HepG2 (cell line): ENCODE results near the gene ANGPTL7. TPM values are rescaled to one million over a fixed set of nuclear protein-coding genes. Genes with fewer than 3 reads are reported as not detected.

Experiments used
- ATAC-seq: fragments of 200-7000 bp; cut with Tn5 transposase; 3 replicates; pipeline ENCODE4 v1.9.1; 2020; ENCODE audit warnings: mild to moderate bottlenecking, moderate library complexity
- Bru-seq: library from RNA; stranded (reverse); fragments of 400-500 nt; gene quantifications from one replicate; lab custom pipeline; 2021; lab: Mats Ljungman, UMichigan
- BruChase-seq, 2 experiments: library from RNA; stranded (reverse); fragments of 400-500 nt; gene quantifications; one replicate each; lab custom pipeline; 2021; lab: Mats Ljungman, UMichigan
- BruUV-seq: library from RNA; stranded (reverse); fragments of 400-500 nt; replicated peaks from 2 replicates; lab custom pipeline; 2021; lab: Mats Ljungman, UMichigan
- CTCF ChIA-PET: fragments of 300-600 bp; formaldehyde crosslinking; extraction: SDS; loops from one replicate; lab custom pipeline; 2021; ENCODE audit warnings: low total read pairs, inconsistent platforms, low intra/inter-chr PET ratio; lab: Yijun Ruan, JAX
- POLR2A ChIA-PET: fragments of 350-600 bp; sonication (Branson Sonifier 250); formaldehyde crosslinking; loops from one replicate; lab custom pipeline; 2020; ENCODE audit warnings: antibody characterized with exemption, inconsistent platforms; lab: Yijun Ruan, JAX
- DNase-seq: peaks from one replicate; pipeline ENCODE4 v3.0.0-alpha.2; 2015; ENCODE audit warnings: low spot score
- FAIRE-seq: peaks from 3 replicates; lab custom pipeline; 2011; peaks lifted over from hg19 to GRCh38; lab: Jason Lieb, UNC
- H2AFZ ChIP-seq: one replicate; pipeline ENCODE4 v1.6.1; 2011; ENCODE audit warnings: low read length, inconsistent platforms
- H3K27ac ChIP-seq: fragments of 300-600 bp; 3 replicates; pipeline ENCODE4 v1.8.0; 2011; ENCODE audit warnings: mixed run types, mild to moderate bottlenecking, mixed read lengths, low read length, inconsistent platforms; ENCODE audit not compliant: insufficient read depth; ENCODE audit errors: extremely low read length
- H3K27me3 ChIP-seq, 2 experiments: fragments of 200-600 bp in 1 of 2; 2 replicates in 1 of 2; 3 replicates in 1 of 2; pipeline versions ENCODE4 v1.6.0 to v1.8.0; 2011; ENCODE audit warnings: low read length in 2 of 2, mild to moderate bottlenecking in 2 of 2, moderate library complexity in 2 of 2, inconsistent platforms in 1 of 2; ENCODE audit not compliant: insufficient read depth in 2 of 2, control insufficient read depth in 1 of 2
- H3K36me3 ChIP-seq, 2 experiments: fragments of 200-600 bp in 1 of 2; replicated peaks in 1 of 2; 2 replicates in 1 of 2; 3 replicates in 1 of 2; pipeline versions ENCODE4 v1.5.1 to v1.8.0; 2011; ENCODE audit warnings: low read length in 2 of 2, inconsistent platforms in 1 of 2; ENCODE audit not compliant: insufficient read depth in 2 of 2, control insufficient read depth in 1 of 2
- H3K4me1 ChIP-seq: 2 replicates; pipeline ENCODE4 v1.5.1; 2012; ENCODE audit warnings: low read length, inconsistent platforms; ENCODE audit not compliant: insufficient read depth
- H3K4me2 ChIP-seq: 2 replicates; pipeline ENCODE4 v1.6.0; 2011; ENCODE audit warnings: low read depth, low read length, inconsistent platforms
- H3K4me3 ChIP-seq, 3 experiments: fragments of 200-600 bp in 1 of 3; sonication (generic), shearing (Covaris generic) in 1 of 3; replicated peaks in 1 of 3; 2 replicates each; pipeline ENCODE4 v1.5.1; 2011 to 2016; ENCODE audit warnings: low read length in 3 of 3, inconsistent platforms in 2 of 3, low read depth in 2 of 3, mild to moderate bottlenecking in 2 of 3, control low read depth in 1 of 3, mixed read lengths in 1 of 3; ENCODE audit not compliant: insufficient read depth in 1 of 3
- H3K79me2 ChIP-seq: one replicate; pipeline ENCODE4 v1.6.1; 2011; ENCODE audit warnings: low read length, inconsistent platforms; ENCODE audit not compliant: insufficient read depth
- H3K9ac ChIP-seq: 2 replicates; pipeline ENCODE4 v1.6.0; 2011; ENCODE audit warnings: mild to moderate bottlenecking, low read depth, low read length, inconsistent platforms; ENCODE audit not compliant: insufficient read depth
- H3K9me3 ChIP-seq: 2 replicates; pipeline ENCODE4 v1.5.1; 2012; ENCODE audit warnings: mild to moderate bottlenecking, low read length
- H4K20me1 ChIP-seq: 2 replicates; pipeline ENCODE4 v1.6.0; 2011; ENCODE audit warnings: inconsistent platforms, mild to moderate bottlenecking, low read length, moderate library complexity; ENCODE audit not compliant: insufficient read depth
- ATRX ChIP-seq: sonication (generic); formaldehyde crosslinking; IDR thresholded peaks from 2 replicates; pipeline ENCODE4 v1.4.0; 2020; ENCODE audit warnings: missing genetic modification reagents, borderline replicate concordance
- BORCS8-MEF2B ChIP-seq: sonication (generic); formaldehyde crosslinking; IDR thresholded peaks from 2 replicates; pipeline ENCODE4 v1.8.0; 2022; ENCODE audit warnings: mild to moderate bottlenecking, missing genetic modification reagents
- GLI4 ChIP-seq: sonication (generic); formaldehyde crosslinking; IDR thresholded peaks from 2 replicates; pipeline ENCODE4 v1.5.1; 2020; ENCODE audit warnings: missing genetic modification reagents, mild to moderate bottlenecking, moderate library complexity, borderline replicate concordance
- MIER2 ChIP-seq: IDR thresholded peaks from 2 replicates; pipeline ENCODE4 v1.6.1; 2016; ENCODE audit warnings: missing biosample characterization, missing genetic modification reagents
- SMC3 ChIP-seq: IDR thresholded peaks from 2 replicates; pipeline ENCODE4 v1.6.1; 2011; ENCODE audit warnings: low read length, improper control_type of control experiment
- TFDP2 ChIP-seq: sonication (generic); formaldehyde crosslinking; IDR thresholded peaks from 2 replicates; pipeline ENCODE4 v1.4.0; 2020; ENCODE audit warnings: missing genetic modification reagents
- ZNF549 ChIP-seq: sonication (generic); formaldehyde crosslinking; IDR thresholded peaks from 2 replicates; pipeline ENCODE4 v1.5.0; 2020; ENCODE audit warnings: missing genetic modification reagents
- ZNF646 ChIP-seq: sonication (generic); formaldehyde crosslinking; IDR thresholded peaks from 2 replicates; pipeline ENCODE4 v1.9.0; 2021; ENCODE audit warnings: mild to moderate bottlenecking, missing genetic modification reagents
- ZSCAN5A ChIP-seq: sonication (generic); formaldehyde crosslinking; IDR thresholded peaks from 2 replicates; pipeline ENCODE4 v1.8.0; 2022; ENCODE audit warnings: mild to moderate bottlenecking, missing genetic modification reagents, borderline replicate concordance
- WGBS: methylation state at CpG from one replicate; pipeline ENCODE4 v1.1.6; 2017; ENCODE audit warnings: low lambda C conversion rate; 5-methylcytosine and 5-hydroxymethylcytosine counted together
- in situ Hi-C: cut with HindIII; loops from 2 replicates; pipeline ENCODE4 v1.10.0; 2017; ENCODE audit warnings: low pct_unique_long_range_greater_than_20kb; ENCODE audit not compliant: extremely low pct_ligation_motif_present
- intact Hi-C: fragments of 100-400 bp; cut with micrococcal nuclease; formaldehyde crosslinking; loops from one replicate; pipeline ENCODE4 v1.10.0; 2022; ENCODE audit not compliant: unreplicated experiment
- long read RNA-seq, 2 experiments: library from RNA in 1 of 2; library from polyadenylated mRNA in 1 of 2; stranded (forward) in 1 of 2; unstranded in 1 of 2; transcript quantifications; one replicate each; pipeline ENCODE4 v2.0.0, GENCODE V29; 2019 to 2022
- polyA minus RNA-seq, 3 experiments: library from RNA; depleted of rRNA, polyadenylated mRNA; stranded (reverse); fragments of >200 nt; gene quantifications; 2 replicates each; pipeline ENCODE4 v1.2.3, GENCODE V29; 2011; ENCODE audit warnings: low replicate concordance in 1 of 3
- polyA plus RNA-seq, 8 experiments: library from polyadenylated mRNA; depleted of rRNA in 3 of 8; stranded (reverse) in 7 of 8; unstranded in 1 of 8; fragments of >200 nt; fragmentation: Illumina TruSeq in 4 of 8; extraction: Trizol in 4 of 8; gene quantifications; 2 replicates each; pipeline versions ENCODE4 v1.2.1 to v1.2.3, GENCODE V29; 2011 to 2016; ENCODE audit warnings: low read depth in 4 of 8, missing spikeins in 1 of 8, mixed read lengths in 1 of 8; ENCODE audit not compliant: insufficient read depth in 1 of 8
- total RNA-seq, 5 experiments: library from RNA; depleted of rRNA; stranded (reverse); fragments of >200 nt; fragmentation: Illumina TruSeq; extraction: Trizol; gene quantifications; 2 replicates each; pipeline ENCODE4 v1.2.3, GENCODE V29; 2016; ENCODE audit warnings: low read depth in 1 of 5

Gene ANGPTL7
- total RNA-seq (2016; rRNA removed; fragmentation: Illumina TruSeq; extraction: Trizol) = not detected in 2 replicates
- not detected in 2 replicates for total RNA-seq (2016; cell fraction: cytosol; rRNA removed; fragmentation: Illumina TruSeq; extraction: Trizol; ENCODE audit: low read depth)
- total RNA-seq (2016; cell fraction: insoluble cytoplasmic fraction; rRNA removed; fragmentation: Illumina TruSeq; extraction: Trizol) = not detected in 2 replicates
- not detected in 2 replicates for total RNA-seq (2016; cell fraction: membrane; rRNA removed; fragmentation: Illumina TruSeq; extraction: Trizol)
- total RNA-seq (2016; cell fraction: nucleus; rRNA removed; fragmentation: Illumina TruSeq; extraction: Trizol) = not detected in 2 replicates
- polyA plus RNA-seq (2011; rRNA removed) = not detected in 2 replicates
- polyA plus RNA-seq (2011; cell fraction: cytosol; rRNA removed) = not detected in 2 replicates
- polyA plus RNA-seq (2011; cell fraction: nucleus; rRNA removed) = not detected in 2 replicates
- not detected in 2 replicates for polyA plus RNA-seq (2012)
- polyA plus RNA-seq (2016; cell fraction: cytosol; fragmentation: Illumina TruSeq; extraction: Trizol; ENCODE audit: low read depth) = not detected in 2 replicates
- polyA plus RNA-seq (2016; cell fraction: insoluble cytoplasmic fraction; fragmentation: Illumina TruSeq; extraction: Trizol; ENCODE audit: low read depth) = not detected in 2 replicates
- polyA plus RNA-seq (2016; cell fraction: membrane; fragmentation: Illumina TruSeq; extraction: Trizol; ENCODE audit: low read depth) = not detected in 2 replicates
- not detected in 2 replicates for polyA plus RNA-seq (2016; cell fraction: nucleus; fragmentation: Illumina TruSeq; extraction: Trizol; ENCODE audit: insufficient read depth, low read depth)
- not detected in 2 replicates for polyA minus RNA-seq (2011; rRNA and poly(A)+ RNA removed; ENCODE audit: low replicate concordance)
- not detected in 2 replicates for polyA minus RNA-seq (2011; cell fraction: cytosol; rRNA and poly(A)+ RNA removed)
- polyA minus RNA-seq (2011; cell fraction: nucleus; rRNA and poly(A)+ RNA removed) = not detected in 2 replicates
- not detected for Bru-seq, nascent RNA
- not detected for BruChase-seq, experiment 1, labeled RNA remaining after a 6-hour chase
- not detected for BruChase-seq, experiment 2, labeled RNA remaining after a 2-hour chase
- long read RNA-seq, experiment 1 = 0 reads
- long read RNA-seq, experiment 2 = 0 reads

GRCh38 chr1:11188858-11189451, at the start of gene ANGPTL7:
Gene ANGPTL7 (plus strand): TSS chr1:11189355. CDS start chr1:11189580, 225 bp downstream.
- no peaks in the 10 kb centered on the region for H3K4me1 ChIP-seq
- no peaks in the 10 kb centered on the region for H4K20me1 ChIP-seq
- H3K9ac ChIP-seq = no peak within 1 kb of the TSS
- DNase-seq (no peak), ATAC-seq (no peak), FAIRE-seq (no peak)
- H3K4me3 ChIP-seq = no peak within 1 kb of the TSS
- ChIA-PET CTCF (no interaction called here), POLR2A (no interaction called here)
- no TSS peak for BruUV-seq
- WGBS = 100% methylated on average over 8 of the region's 8 CpGs
- no peak within 1 kb of the TSS for H2AFZ ChIP-seq
- no peaks in the 10 kb centered on the region for H3K9me3 ChIP-seq
- peaks cover 7 to 57% of the 10 kb centered on the region in 2 experiments for H3K36me3 ChIP-seq
- H3K27me3 ChIP-seq = no peaks in the 10 kb centered on the region
- no peak within 1 kb of the TSS for H3K4me2 ChIP-seq
- no peaks in the 10 kb centered on the region for H3K79me2 ChIP-seq
- intact Hi-C loops (no loop called here), in situ Hi-C loops (no loop called here)
- H3K27ac ChIP-seq = no peak within 1 kb of the TSS
- TF ChIP-seq ZNF549 (CRISPR knock-in tag) (no peak), GLI4 (CRISPR knock-in tag) (no peak), BORCS8-MEF2B (CRISPR knock-in tag) (no peak), ATRX (CRISPR knock-in tag) (no peak), ZNF646 (CRISPR knock-in tag) (no peak), MIER2 (no peak), TFDP2 (CRISPR knock-in tag) (no peak), SMC3 (no peak), ZSCAN5A (CRISPR knock-in tag) (no peak)
